D341Med (cell line): ENCODE measurements around the gene FAM133A.

ENCODE experiments used
- DNase-seq: peaks from one replicate; pipeline ENCODE4 v3.0.0; 2012; ENCODE audit warnings: low spot score

The FAM133A gene

GRCh38 chrX:93673869-93674271 is at the start of gene FAM133A:
Gene FAM133A (plus strand): TSS chrX:93674206. CDS start chrX:93709420, 35,214 bp downstream.
- DNase-seq = peak; percentile 22

DNA sequence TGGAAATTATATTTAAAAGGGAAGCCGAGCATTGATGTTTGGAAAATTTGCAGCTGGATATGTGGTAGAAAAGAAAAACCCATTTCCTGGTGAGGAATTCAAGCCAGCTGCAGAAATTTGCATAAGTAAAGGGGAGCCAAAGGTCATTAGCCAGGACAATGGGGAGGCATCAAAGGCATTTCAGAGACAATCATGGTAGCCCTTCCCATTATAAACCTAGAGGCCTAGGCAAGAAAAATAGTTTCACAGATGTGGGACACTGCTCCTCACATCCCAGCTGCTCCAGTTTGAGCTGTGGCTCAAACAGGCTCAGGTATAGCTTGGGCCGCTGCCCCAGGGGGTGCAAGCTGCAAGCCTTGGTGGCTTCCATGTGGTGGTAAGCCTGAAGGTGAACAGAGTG is 36.4 kb upstream of the FAM133A start:
- no peak for DNase-seq

- DNase-seq = no peak
Observed at GRCh38 chrX:93649381-93649780, 24.6 kb upstream of the FAM133A start.

DNA sequence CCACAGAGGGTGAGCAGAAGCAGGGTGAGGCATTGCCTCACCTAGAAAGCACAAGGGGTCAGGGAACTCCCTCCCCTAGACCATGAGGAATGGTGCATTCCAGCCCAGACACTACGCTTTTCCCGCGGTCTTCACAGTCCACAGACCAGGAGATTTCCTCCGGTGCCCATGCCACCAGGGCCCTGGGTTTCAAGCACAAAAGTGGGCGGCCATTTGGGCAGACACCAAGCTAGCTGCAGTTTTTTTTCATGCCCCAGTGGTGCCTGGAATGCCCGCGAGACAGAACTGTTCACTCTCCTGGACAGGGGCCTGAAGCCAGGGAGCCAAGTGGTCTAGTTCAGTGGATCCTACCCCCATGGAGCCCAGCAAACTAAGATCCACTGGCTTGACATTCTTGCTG is 13.4 kb upstream of the FAM133A start:
- DNase-seq = no peak

- peak; percentile 77 for DNase-seq
Observed at GRCh38 chrX:93673056-93673868, 744 bp upstream of the FAM133A start, which contains the start of gene NAP1L3. Gene NAP1L3 (minus strand): TSS chrX:93673578. CDS start chrX:93673304, 274 bp downstream.

DNA sequence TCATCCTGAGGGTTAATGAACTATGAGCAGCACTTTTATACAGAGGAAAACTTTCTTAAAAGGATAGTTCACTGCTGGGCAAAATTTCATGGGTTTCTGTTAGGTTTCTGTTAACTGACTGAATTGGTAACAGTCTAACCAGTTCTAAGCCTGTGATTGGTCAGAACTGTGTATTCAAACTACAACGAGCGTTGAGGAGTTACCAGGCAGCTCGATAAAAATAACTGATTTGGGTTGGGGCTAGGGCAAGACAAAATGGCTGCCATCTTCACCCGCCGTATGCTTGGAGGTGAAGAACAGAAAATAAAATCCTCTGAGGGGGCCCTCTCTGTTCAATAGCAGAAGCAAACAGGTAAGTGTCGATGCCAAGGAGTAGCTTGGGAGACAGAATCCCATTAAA is 22.0 kb downstream of the FAM133A start:
- DNase-seq = no peak

GRCh38 chrX:93703701-93704100 is 29.7 kb downstream of the FAM133A start:
- no peak for DNase-seq

- no peak for DNase-seq
Observed at GRCh38 chrX:93711076-93711475, 37.1 kb downstream of the FAM133A start.

DNA sequence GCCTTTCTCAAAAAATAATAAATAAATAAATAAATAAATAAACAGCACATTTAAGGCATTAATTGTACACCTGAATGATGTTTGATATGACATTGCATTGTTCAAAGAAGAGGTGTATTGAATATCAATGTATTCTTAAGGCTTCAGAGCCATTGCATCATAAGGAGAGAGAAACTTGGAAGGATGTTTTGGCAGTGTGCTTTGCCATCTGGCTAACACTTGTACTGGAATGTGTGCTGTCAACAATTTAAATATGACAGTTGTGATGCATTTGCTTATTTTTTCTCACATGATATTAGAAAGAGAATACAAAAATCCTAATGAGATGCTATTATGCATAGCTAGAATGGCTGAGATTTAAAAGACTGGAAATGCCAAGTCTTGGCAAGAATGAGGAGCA is 67.8 kb downstream of the FAM133A start:
- DNase-seq = no peak

DNA sequence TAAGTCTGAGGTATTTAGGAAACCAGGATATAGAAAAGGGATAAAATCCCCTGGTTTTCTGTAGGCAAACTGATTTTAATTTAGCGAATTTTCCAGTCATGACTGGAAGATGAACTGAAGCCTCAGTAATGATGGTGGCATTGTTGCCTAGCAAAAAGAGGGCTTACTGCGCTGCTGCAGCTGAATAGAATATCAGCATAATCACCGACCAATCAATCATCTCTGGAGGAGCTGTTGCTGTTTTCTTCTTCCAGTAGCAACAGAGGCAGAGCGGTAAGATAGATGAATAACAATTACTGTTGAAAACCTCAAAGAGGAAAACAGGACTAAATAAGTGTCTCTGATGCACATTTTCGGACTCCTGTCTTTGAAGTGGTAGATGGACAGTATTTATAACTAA is 86.2 kb downstream of the FAM133A start:
- DNase-seq = no peak
